Measurements from ENCODE around the gene PRRC2C. TPM values are rescaled to one million over a fixed set of nuclear protein-coding genes. Genes with fewer than 3 reads are reported as not detected.

The PRRC2C gene
- polyA plus RNA-seq, 1 of the 3 experiments (the other 2 are of a cell fraction): 39.9 TPM

- Histone ChIP-seq H3K9me2 (no peaks in the 10 kb centered on the region), H3K9ac (no peak overlapping the region), H4K20me1 (ENCODE audit: insufficient read depth) (no peaks in the 10 kb centered on the region), H3K4me3 (ENCODE audit: low read depth in 2 of 2, low read length in 1 of 2) (no peak overlapping the region), H2AFZ (ENCODE audit: low read depth) (no peak overlapping the region), H3K27ac (ENCODE audit: low read depth in 2 of 2, low read length in 1 of 2) (no peak overlapping the region), H3K79me2 (ENCODE audit: insufficient read depth) (no peaks in the 10 kb centered on the region), H3K27me3 (ENCODE audit: insufficient read depth) (no peaks in the 10 kb centered on the region), H3K4me1 (ENCODE audit: control insufficient read depth in 1 of 2, insufficient read depth in 2 of 2, low read depth in 1 of 2, low read length in 1 of 2) (peaks cover 0 to 4% of the 10 kb centered on the region in 2 experiments; a peak in 1 of 4 replicates), H3K4me2 (no peak overlapping the region), H3K9me3 (no peaks in the 10 kb centered on the region), H3F3A (replicated peaks; ENCODE audit: insufficient read depth) (peaks cover 18% of the 10 kb centered on the region), H3K36me3 (replicated peaks in 1 of 2; ENCODE audit: control insufficient read depth in 1 of 2, insufficient read depth in 2 of 2, low read length in 1 of 2) (no peaks in the 10 kb centered on the region)
- WGBS (ENCODE audit: low lambda C conversion rate): 76% methylated on average over 1 of the region's 1 CpG
- DNase-seq: no peak
- TF ChIP-seq MEF2A (IDR thresholded peaks at IDR 0.05; ENCODE audit: borderline replicate concordance, low read depth) (no peak), ZBTB33 (IDR thresholded peaks at IDR 0.05; ENCODE audit: borderline replicate concordance, low read depth) (no peak), GABPA (IDR thresholded peaks at IDR 0.05; ENCODE audit: low read depth) (no peak), NFIC (IDR thresholded peaks at IDR 0.05; ENCODE audit: borderline replicate concordance) (no peak), CTCF (IDR thresholded peaks at IDR 0.05) (no peak), SIN3A (IDR thresholded peaks at IDR 0.05; ENCODE audit: borderline replicate concordance, low read depth, low read length) (no peak), MXI1 (IDR thresholded peaks at IDR 0.05; ENCODE audit: low read depth, low read length) (no peak)
- POLR2A ChIA-PET: no interaction called here
- CTCF ChIA-PET: interaction anchor here (1.3 kb wide), 1 partner anchor 14 kb away, joined by 4 read pairs; the partner anchor contains the start of gene PRRC2C
These were observed 14.6 kb upstream of the PRRC2C start for GRCh38 chr1:171470726-171471125.

- Histone ChIP-seq H2AFZ (ENCODE audit: low read depth) (no peak overlapping the region), H3K79me2 (ENCODE audit: insufficient read depth) (no peaks in the 10 kb centered on the region), H3K9me2 (no peaks in the 10 kb centered on the region), H3K4me3 (ENCODE audit: low read depth in 2 of 2, low read length in 1 of 2) (no peak overlapping the region), H3K4me2 (no peak overlapping the region), H3K4me1 (ENCODE audit: control insufficient read depth in 1 of 2, insufficient read depth in 2 of 2, low read depth in 1 of 2, low read length in 1 of 2) (peaks cover 0 to 4% of the 10 kb centered on the region in 2 experiments; a peak in 1 of 4 replicates), H3K9ac (no peak overlapping the region), H3K36me3 (replicated peaks in 1 of 2; ENCODE audit: control insufficient read depth in 1 of 2, insufficient read depth in 2 of 2, low read length in 1 of 2) (no peaks in the 10 kb centered on the region), H3F3A (replicated peaks; ENCODE audit: insufficient read depth) (peaks cover 16% of the 10 kb centered on the region), H3K9me3 (no peaks in the 10 kb centered on the region), H4K20me1 (ENCODE audit: insufficient read depth) (no peaks in the 10 kb centered on the region), H3K27ac (ENCODE audit: low read depth in 2 of 2, low read length in 1 of 2) (no peak overlapping the region), H3K27me3 (ENCODE audit: insufficient read depth) (no peaks in the 10 kb centered on the region)
- ChIA-PET CTCF (no interaction called here), POLR2A (no interaction called here)
- WGBS (ENCODE audit: low lambda C conversion rate): 75% methylated on average over 7 of the region's 7 CpGs
- no peak for DNase-seq
- TF ChIP-seq NFIC (IDR thresholded peaks at IDR 0.05; ENCODE audit: borderline replicate concordance): no peak
- no peak for TF ChIP-seq NRF1 (IDR thresholded peaks at IDR 0.05; ENCODE audit: low read depth, low read length)
- TF ChIP-seq TAF1 (IDR thresholded peaks at IDR 0.05; ENCODE audit: borderline replicate concordance, low read depth, low read length): no peak
- TF ChIP-seq CTCF (IDR thresholded peaks at IDR 0.05): no peak
- TF ChIP-seq REST (IDR thresholded peaks at IDR 0.05; ENCODE audit: low read depth, low read length): no peak
- no peak for TF ChIP-seq FOXJ3 (CRISPR knock-in tag; IDR thresholded peaks at IDR 0.05)
- no peak for TF ChIP-seq MAX (IDR thresholded peaks at IDR 0.05; ENCODE audit: low read depth)
- no peak for TF ChIP-seq TCF12 (IDR thresholded peaks at IDR 0.05)
- TF ChIP-seq SMC3 (IDR thresholded peaks at IDR 0.05; ENCODE audit: low read depth, low read length): no peak
- TF ChIP-seq SIN3A (IDR thresholded peaks at IDR 0.05; ENCODE audit: borderline replicate concordance, low read depth, low read length): no peak
- no peak for TF ChIP-seq ZBTB33 (IDR thresholded peaks at IDR 0.05; ENCODE audit: borderline replicate concordance, low read depth)
These were observed 13.1 kb upstream of the PRRC2C start for GRCh38 chr1:171472183-171472647.

Data from SK-N-SH (cell line).